Measurements from ENCODE around the gene KIF26B.

Gene KIF26B

GRCh38 chr1:245544236-245544635 is 389.5 kb downstream of the KIF26B start:
- no peak for DNase-seq
- Histone ChIP-seq H3K36me3 (peaks cover 61% of the 10 kb centered on the region), H3K27me3 (no peaks in the 10 kb centered on the region), H3K4me3 (ENCODE audit: low read depth, low read length) (no peak overlapping the region), H3K9me3 (no peaks in the 10 kb centered on the region), H3K4me1 (peaks cover 5% of the 10 kb centered on the region)
- TF ChIP-seq CTCF (IDR thresholded peaks at IDR 0.05; ENCODE audit: low read depth, low read length) = no peak

- Histone ChIP-seq H3K4me1 (peaks cover 7% of the 10 kb centered on the region), H3K4me3 (ENCODE audit: low read depth, low read length) (no peak overlapping the region), H3K27me3 (no peaks in the 10 kb centered on the region), H3K9me3 (no peaks in the 10 kb centered on the region), H3K36me3 (peaks cover 53% of the 10 kb centered on the region)
- TF ChIP-seq CTCF (IDR thresholded peaks at IDR 0.05; ENCODE audit: low read depth, low read length) = no peak
- no peak for DNase-seq
Observed at GRCh38 chr1:245546875-245547274, 392.1 kb downstream of the KIF26B start.

- DNase-seq = no peak
Observed at GRCh38 chr1:245549996-245550719, 395.4 kb downstream of the KIF26B start.

GRCh38 chr1:245550720-245551043 is 395.9 kb downstream of the KIF26B start:
- no peak for DNase-seq
- H3K4me1 ChIP-seq = peaks cover 7% of the 10 kb centered on the region
- no peak overlapping the region for H3K4me3 ChIP-seq (ENCODE audit: low read depth, low read length)
- no peaks in the 10 kb centered on the region for H3K9me3 ChIP-seq
- no peaks in the 10 kb centered on the region for H3K27me3 ChIP-seq
- peaks cover 18% of the 10 kb centered on the region for H3K36me3 ChIP-seq
- TF ChIP-seq CTCF (IDR thresholded peaks at IDR 0.05; ENCODE audit: low read depth, low read length) = no peak

More at GRCh38 chr1:245549996-245550719, 395.4 kb downstream of the KIF26B start:
- Histone ChIP-seq H3K9me3 (no peaks in the 10 kb centered on the region), H3K4me1 (peaks cover 7% of the 10 kb centered on the region), H3K36me3 (peaks cover 20% of the 10 kb centered on the region), H3K27me3 (no peaks in the 10 kb centered on the region), H3K4me3 (ENCODE audit: low read depth, low read length) (no peak overlapping the region)
- TF ChIP-seq CTCF (IDR thresholded peaks at IDR 0.05; ENCODE audit: low read depth, low read length) = no peak

- Histone ChIP-seq H3K27me3 (no peaks in the 10 kb centered on the region), H3K9me3 (no peaks in the 10 kb centered on the region), H3K4me1 (peaks cover 7% of the 10 kb centered on the region), H3K36me3 (peaks cover 17% of the 10 kb centered on the region), H3K4me3 (ENCODE audit: low read depth, low read length) (no peak overlapping the region)
- no peak for TF ChIP-seq CTCF (IDR thresholded peaks at IDR 0.05; ENCODE audit: low read depth, low read length)
- DNase-seq = no peak
Observed at GRCh38 chr1:245551536-245551935, 396.8 kb downstream of the KIF26B start.

- no peak for DNase-seq
- Histone ChIP-seq H3K36me3 (peaks cover 12% of the 10 kb centered on the region; the same call in 1 of the 2 replicates), H3K9me3 (no peaks in the 10 kb centered on the region), H3K4me3 (ENCODE audit: low read depth, low read length) (no peak overlapping the region), H3K4me1 (peaks cover 7% of the 10 kb centered on the region), H3K27me3 (no peaks in the 10 kb centered on the region)
- TF ChIP-seq CTCF (IDR thresholded peaks at IDR 0.05; ENCODE audit: low read depth, low read length) = no peak
Observed at GRCh38 chr1:245552331-245552730, 397.5 kb downstream of the KIF26B start.
